Muscle layer of colon (tissue), 2 donors: Measurements from ENCODE around the gene CIROP.

Source experiments
- H3K27ac ChIP-seq: one replicate; pipeline ENCODE4 v1.7.0; 2013; ENCODE audit warnings: low read depth, mild to moderate bottlenecking, low read length, moderate library complexity
- H3K27me3 ChIP-seq, 2 donors: one replicate each; pipeline ENCODE4 v1.7.0; 2013; ENCODE audit warnings: low read length in 2 of 2, mild to moderate bottlenecking in 2 of 2; ENCODE audit not compliant: insufficient read depth in 2 of 2, control insufficient read depth in 1 of 2
- H3K36me3 ChIP-seq: one replicate; pipeline ENCODE4 v1.7.0; 2013; ENCODE audit warnings: mild to moderate bottlenecking, low read length; ENCODE audit not compliant: insufficient read depth
- H3K4me1 ChIP-seq: one replicate; pipeline ENCODE4 v1.7.0; 2013; ENCODE audit warnings: mild to moderate bottlenecking, low read length; ENCODE audit not compliant: insufficient read depth
- H3K4me3 ChIP-seq, 2 donors: one replicate each; pipeline ENCODE4 v1.7.0; 2013; ENCODE audit warnings: low read length in 2 of 2, low read depth in 1 of 2, mild to moderate bottlenecking in 1 of 2, moderate library complexity in 1 of 2
- H3K9ac ChIP-seq: one replicate; pipeline ENCODE4 v1.7.0; 2013; ENCODE audit warnings: low read length
- H3K9me3 ChIP-seq: one replicate; pipeline ENCODE4 v1.7.0; 2013; ENCODE audit warnings: mild to moderate bottlenecking, low read length
- donor health status: abdominal sarcoma.
- donor health status: Adenocarcinoma of cecum.

CIROP gene

GRCh38 chr14:23057757-23058653 lies 46.8 kb downstream of the CIROP start:
- Histone ChIP-seq H3K27me3 (no peaks in the 10 kb centered on the region), H3K27ac (peak overlapping the region; percentile 86), H3K9me3 (no peaks in the 10 kb centered on the region), H3K36me3 (peaks cover 36% of the 10 kb centered on the region), H3K4me3 (peak overlapping the region; percentile 54 to 61), H3K4me1 (peaks cover 25% of the 10 kb centered on the region), H3K9ac (no peak overlapping the region)

- Histone ChIP-seq H3K9ac (peak within 1 kb of the TSS; percentile 13), H3K9me3 (no peaks in the 10 kb centered on the region), H3K27ac (peak within 1 kb of the TSS; percentile 86), H3K4me3 (peak within 1 kb of the TSS; percentile 54 to 61), H3K4me1 (peaks cover 21% of the 10 kb centered on the region), H3K27me3 (no peaks in the 10 kb centered on the region), H3K36me3 (peaks cover 27% of the 10 kb centered on the region)
Observed at GRCh38 chr14:23056956-23057756, 47.6 kb downstream of the CIROP start, which contains the start of gene CDH24. Gene CDH24, minus strand, starts transcription at chr14:23057520. Its CDS starts 1,787 bp downstream, at chr14:23055733.

GRCh38 chr14:23056145-23056955 lies 48.4 kb downstream of the CIROP start:
- H3K9ac ChIP-seq = peak overlapping the region; percentile 13
- no peaks in the 10 kb centered on the region for H3K9me3 ChIP-seq
- no peak overlapping the region for H3K27ac ChIP-seq
- no peaks in the 10 kb centered on the region for H3K27me3 ChIP-seq
- peaks cover 17% of the 10 kb centered on the region for H3K4me1 ChIP-seq
- peak overlapping the region in 1 of 2 donors; percentile 47 for H3K4me3 ChIP-seq
- H3K36me3 ChIP-seq = peaks cover 24% of the 10 kb centered on the region

GRCh38 chr14:23055621-23056144 lies 49.1 kb downstream of the CIROP start:
- Histone ChIP-seq H3K9me3 (no peaks in the 10 kb centered on the region), H3K27ac (no peak overlapping the region), H3K4me1 (peaks cover 17% of the 10 kb centered on the region), H3K4me3 (no peak overlapping the region), H3K9ac (peak overlapping the region; percentile 13), H3K27me3 (no peaks in the 10 kb centered on the region), H3K36me3 (peaks cover 18% of the 10 kb centered on the region)

GRCh38 chr14:23055147-23055550 lies 49.6 kb downstream of the CIROP start:
- no peak overlapping the region for H3K4me3 ChIP-seq
- no peak overlapping the region for H3K9ac ChIP-seq
- no peaks in the 10 kb centered on the region for H3K9me3 ChIP-seq
- H3K4me1 ChIP-seq = peaks cover 17% of the 10 kb centered on the region
- no peaks in the 10 kb centered on the region for H3K27me3 ChIP-seq
- no peak overlapping the region for H3K27ac ChIP-seq
- peaks cover 13% of the 10 kb centered on the region for H3K36me3 ChIP-seq

GRCh38 chr14:23054000-23054811 lies 50.6 kb downstream of the CIROP start:
- Histone ChIP-seq H3K4me1 (peaks cover 17% of the 10 kb centered on the region), H3K4me3 (no peak overlapping the region), H3K36me3 (peaks cover 6% of the 10 kb centered on the region), H3K9ac (no peak overlapping the region), H3K27me3 (no peaks in the 10 kb centered on the region), H3K27ac (no peak overlapping the region), H3K9me3 (no peaks in the 10 kb centered on the region)

GRCh38 chr14:23053426-23053825 lies 51.4 kb downstream of the CIROP start:
- H3K27me3 ChIP-seq = no peaks in the 10 kb centered on the region
- H3K36me3 ChIP-seq = no peaks in the 10 kb centered on the region
- H3K27ac ChIP-seq = no peak overlapping the region
- H3K9ac ChIP-seq = no peak overlapping the region
- peaks cover 17% of the 10 kb centered on the region for H3K4me1 ChIP-seq
- no peaks in the 10 kb centered on the region for H3K9me3 ChIP-seq
- no peak overlapping the region for H3K4me3 ChIP-seq

GRCh38 chr14:23052671-23053070 lies 52.1 kb downstream of the CIROP start:
- H3K27ac ChIP-seq = no peak overlapping the region
- H3K36me3 ChIP-seq = no peaks in the 10 kb centered on the region
- no peaks in the 10 kb centered on the region for H3K27me3 ChIP-seq
- H3K9me3 ChIP-seq = no peaks in the 10 kb centered on the region
- H3K4me3 ChIP-seq = no peak overlapping the region
- peaks cover 17% of the 10 kb centered on the region for H3K4me1 ChIP-seq
- no peak overlapping the region for H3K9ac ChIP-seq

GRCh38 chr14:23052182-23052623 lies 52.6 kb downstream of the CIROP start:
- no peak overlapping the region for H3K9ac ChIP-seq
- no peak overlapping the region for H3K27ac ChIP-seq

More at GRCh38 chr14:23052182-23052623, 52.6 kb downstream of the CIROP start:
- Histone ChIP-seq H3K4me3 (no peak overlapping the region), H3K9me3 (no peaks in the 10 kb centered on the region), H3K36me3 (no peaks in the 10 kb centered on the region), H3K27me3 (no peaks in the 10 kb centered on the region), H3K4me1 (peaks cover 17% of the 10 kb centered on the region)
